Endothelial cell of umbilical vein (primary cell): ENCODE data around the gene LIMCH1.

Experiments used
- CTCF ChIP-seq, 2 donors: IDR thresholded peaks; 1 replicate in 1 of 2; 2 replicates in 1 of 2; pipeline ENCODE4 v1.5.1; 2011; ENCODE audit warnings: low read length in 2 of 2, mild to moderate bottlenecking in 2 of 2, moderate library complexity in 2 of 2, control low read depth in 1 of 2, inconsistent platforms in 1 of 2, low read depth in 1 of 2; ENCODE audit not compliant: insufficient read depth in 1 of 2; ENCODE audit errors: extremely low read depth in 1 of 2
- EZH2 ChIP-seq: IDR thresholded peaks from 2 replicates; pipeline ENCODE4 v1.6.1; 2012; ENCODE audit warnings: borderline replicate concordance, low read depth, mild to moderate bottlenecking, moderate library complexity, low read length, inconsistent platforms; ENCODE audit not compliant: severe bottlenecking
- FOS ChIP-seq: IDR thresholded peaks from 2 replicates; pipeline ENCODE4 v1.6.1; 2011; ENCODE audit warnings: mild to moderate bottlenecking, low read length, moderate library complexity, borderline replicate concordance; ENCODE audit not compliant: insufficient read depth
- MYC ChIP-seq: IDR thresholded peaks from one replicate; pipeline ENCODE4 v1.6.1; 2011; ENCODE audit warnings: mild to moderate bottlenecking, low read depth, low read length
- POLR2A ChIP-seq: IDR thresholded peaks from 2 replicates; pipeline ENCODE4 v1.6.1; 2012; ENCODE audit warnings: low read depth, mild to moderate bottlenecking, control low read depth, low read length
- POLR2AphosphoS5 ChIP-seq: IDR thresholded peaks from 2 replicates; pipeline ENCODE4 v1.6.1; 2012; ENCODE audit warnings: low read depth, mild to moderate bottlenecking, control low read depth, low read length, moderate library complexity; ENCODE audit not compliant: insufficient read depth
- TF ChIP-seq, protein P1 (sequence below): IDR thresholded peaks from 2 replicates; pipeline ENCODE4 v1.6.1; 2011; ENCODE audit not compliant: insufficient read depth, insufficient read length

DNA sequence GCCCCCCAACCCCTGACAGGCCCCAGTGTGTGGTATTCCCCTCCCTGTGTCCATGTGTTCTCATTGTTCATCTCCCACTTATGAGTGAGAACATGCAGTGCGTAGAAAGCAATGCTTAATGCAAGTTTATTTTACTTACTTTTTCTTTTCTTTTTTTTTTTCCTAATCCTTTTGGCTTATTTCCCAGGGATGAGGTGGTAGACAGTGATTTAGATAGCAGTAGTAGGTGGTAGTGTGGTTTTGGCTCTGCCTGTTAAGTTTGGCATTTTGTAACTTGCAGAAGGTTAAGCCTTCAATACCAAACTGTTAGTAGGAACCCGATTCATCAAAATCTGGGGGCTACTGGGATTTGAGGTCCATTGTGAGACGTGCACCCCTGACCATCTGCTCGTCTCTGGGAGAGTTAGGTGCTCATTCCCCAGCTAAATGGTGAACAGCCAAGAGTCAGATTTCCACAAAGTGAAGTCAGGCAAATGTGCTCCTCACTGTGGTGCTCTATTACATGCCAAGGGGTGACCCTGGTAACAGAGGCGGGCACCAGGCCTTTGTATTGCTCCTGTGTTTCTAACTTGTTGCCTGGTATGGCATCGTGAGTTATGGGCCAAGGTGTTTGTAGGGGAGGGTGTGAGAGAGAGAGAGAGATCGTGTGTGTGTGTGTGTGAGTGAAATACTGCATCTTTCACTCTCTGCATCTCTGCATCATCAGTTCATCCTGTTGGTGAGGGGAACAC is 140.3 kb downstream of the LIMCH1 start:
- TF ChIP-seq POLR2A (no peak), EZH2 (no peak), CTCF (IDR thresholded peaks at IDR 0.05; ENCODE audit: extremely low read depth in 1 of 2, insufficient read depth in 1 of 2, low read depth in 1 of 2, low read length in 2 of 2) (no peak), POLR2AphosphoS5 (no peak), FOS (no peak), MYC (no peak)
- TF ChIP-seq, protein P1, sequence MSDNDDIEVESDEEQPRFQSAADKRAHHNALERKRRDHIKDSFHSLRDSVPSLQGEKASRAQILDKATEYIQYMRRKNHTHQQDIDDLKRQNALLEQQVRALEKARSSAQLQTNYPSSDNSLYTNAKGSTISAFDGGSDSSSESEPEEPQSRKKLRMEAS = no peak
